Omental fat pad (tissue), 4 donors: ENCODE measurements around the gene SEPTIN10. TPM values are rescaled to one million over a fixed set of nuclear protein-coding genes. Genes with fewer than 3 reads are reported as not detected.

Experiments
- ATAC-seq: fragments of 150-250 bp; one replicate; pipeline ENCODE4 v1.9.1; 2016; ENCODE audit warnings: mild to moderate bottlenecking, moderate library complexity; ENCODE audit not compliant: low FRiP score
- DNase-seq: peaks from one replicate; pipeline ENCODE4 v3.0.0-alpha.2; 2019; ENCODE audit warnings: low spot score
- CTCF ChIP-seq, 3 donors: fragments of 450-650 bp; IDR thresholded peaks; one replicate each; pipeline ENCODE4 v1.5.1; 2016 to 2017; ENCODE audit warnings: antibody characterized with exemption in 3 of 3, mild to moderate bottlenecking in 3 of 3, moderate library complexity in 2 of 3
- total RNA-seq, 4 donors: library from RNA; depleted of rRNA; stranded (reverse); fragments of >200 nt; gene quantifications; one replicate each; pipeline ENCODE4 v1.1.0, GENCODE V29; 2016

The SEPTIN10 gene
- total RNA-seq, 4 donors from 2014 or later = 55.0 to 116 (median 75.1) TPM

- ATAC-seq = no peak
- no peak for TF ChIP-seq CTCF (IDR thresholded peaks at IDR 0.05)
- no peak for DNase-seq
Observed at GRCh38 chr2:109501461-109501860, 112.3 kb downstream of the SEPTIN10 start.

- ATAC-seq = no peak
Observed at GRCh38 chr2:109500910-109501309, 112.9 kb downstream of the SEPTIN10 start.

GRCh38 chr2:109499566-109499965 lies 114.2 kb downstream of the SEPTIN10 start:
- no peak for DNase-seq
- no peak for TF ChIP-seq CTCF (IDR thresholded peaks at IDR 0.05)
- ATAC-seq = no peak

More at GRCh38 chr2:109500910-109501309, 112.9 kb downstream of the SEPTIN10 start:
- no peak for TF ChIP-seq CTCF (IDR thresholded peaks at IDR 0.05)
- DNase-seq = no peak

GRCh38 chr2:109498906-109499305 lies 114.9 kb downstream of the SEPTIN10 start:
- no peak for TF ChIP-seq CTCF (IDR thresholded peaks at IDR 0.05)
- ATAC-seq (no peak), DNase-seq (no peak)

GRCh38 chr2:109497911-109498870 lies 115.6 kb downstream of the SEPTIN10 start:
- DNase-seq (no peak), ATAC-seq (no peak)
- no peak for TF ChIP-seq CTCF (IDR thresholded peaks at IDR 0.05)

GRCh38 chr2:109497463-109497862 lies 116.3 kb downstream of the SEPTIN10 start:
- no peak for TF ChIP-seq CTCF (IDR thresholded peaks at IDR 0.05)
- DNase-seq = no peak
- ATAC-seq = no peak

GRCh38 chr2:109494351-109494750 lies 119.4 kb downstream of the SEPTIN10 start:
- no peak for ATAC-seq
- no peak for TF ChIP-seq CTCF (IDR thresholded peaks at IDR 0.05)

More at GRCh38 chr2:109494351-109494750, 119.4 kb downstream of the SEPTIN10 start:
- DNase-seq = no peak
